AG10803 (cell line): Measurements from ENCODE around the gene FAM180B.
"Not testable (repeated sequence)": the region's sequence is repeated elsewhere in the genome, so short reads cannot be mapped to it uniquely, and the experiment has no call there.

Experiments
- DNase-seq: peaks from one replicate; pipeline ENCODE4 v3.0.0; 2010; ENCODE audit warnings: low read depth
- H3K4me3 ChIP-seq: 2 replicates; pipeline ENCODE4 v1.5.1; 2011; ENCODE audit warnings: mild to moderate bottlenecking, low read length, control low read depth
- TF ChIP-seq, protein P1 (sequence below): conservative IDR thresholded peaks from 2 replicates; pipeline ENCODE4 v1.5.1; 2011; ENCODE audit warnings: mild to moderate bottlenecking, low read length, control low read depth, inconsistent platforms

The FAM180B gene

DNA sequence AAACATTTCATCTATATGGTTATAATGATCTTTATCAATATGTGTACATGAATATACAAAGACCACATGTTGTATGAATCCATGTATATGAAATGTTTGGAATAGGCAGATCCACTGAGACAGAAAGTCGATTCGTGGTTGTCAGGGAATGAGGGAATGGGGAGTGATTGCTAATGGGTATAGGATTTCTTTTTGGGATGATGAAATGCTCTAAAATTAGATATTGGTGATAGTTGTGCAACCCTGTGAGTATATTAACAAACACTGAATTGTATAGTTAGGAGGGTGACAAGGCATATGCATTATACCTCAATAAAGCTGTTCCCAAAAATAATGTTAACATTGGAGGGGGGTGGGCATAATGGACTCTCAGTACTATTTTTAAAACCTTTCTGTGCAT is 26.1 kb upstream of the FAM180B start:
- no peak overlapping the region for H3K4me3 ChIP-seq
- peak; percentile 36 for DNase-seq
- TF ChIP-seq, protein P1, sequence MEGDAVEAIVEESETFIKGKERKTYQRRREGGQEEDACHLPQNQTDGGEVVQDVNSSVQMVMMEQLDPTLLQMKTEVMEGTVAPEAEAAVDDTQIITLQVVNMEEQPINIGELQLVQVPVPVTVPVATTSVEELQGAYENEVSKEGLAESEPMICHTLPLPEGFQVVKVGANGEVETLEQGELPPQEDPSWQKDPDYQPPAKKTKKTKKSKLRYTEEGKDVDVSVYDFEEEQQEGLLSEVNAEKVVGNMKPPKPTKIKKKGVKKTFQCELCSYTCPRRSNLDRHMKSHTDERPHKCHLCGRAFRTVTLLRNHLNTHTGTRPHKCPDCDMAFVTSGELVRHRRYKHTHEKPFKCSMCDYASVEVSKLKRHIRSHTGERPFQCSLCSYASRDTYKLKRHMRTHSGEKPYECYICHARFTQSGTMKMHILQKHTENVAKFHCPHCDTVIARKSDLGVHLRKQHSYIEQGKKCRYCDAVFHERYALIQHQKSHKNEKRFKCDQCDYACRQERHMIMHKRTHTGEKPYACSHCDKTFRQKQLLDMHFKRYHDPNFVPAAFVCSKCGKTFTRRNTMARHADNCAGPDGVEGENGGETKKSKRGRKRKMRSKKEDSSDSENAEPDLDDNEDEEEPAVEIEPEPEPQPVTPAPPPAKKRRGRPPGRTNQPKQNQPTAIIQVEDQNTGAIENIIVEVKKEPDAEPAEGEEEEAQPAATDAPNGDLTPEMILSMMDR = no peak

DNA sequence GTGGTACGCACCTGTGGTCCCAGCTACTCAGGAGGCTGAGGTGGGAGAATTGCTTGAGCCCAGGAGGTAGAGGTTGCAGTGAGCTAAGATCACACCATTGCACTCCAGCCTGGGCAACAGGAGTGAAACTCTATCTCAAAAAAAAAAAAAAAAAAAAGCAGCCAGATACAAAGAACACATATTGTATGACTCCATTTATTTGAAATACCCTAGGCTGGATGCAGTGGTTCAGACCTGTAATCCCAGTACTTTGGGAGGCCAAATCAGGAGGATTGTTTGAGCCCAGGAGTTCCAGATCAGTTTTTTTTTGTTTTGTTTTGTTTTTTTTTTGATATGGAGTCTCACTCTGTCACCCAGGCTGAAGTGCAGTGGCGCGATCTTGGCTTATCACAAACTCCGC is 24.1 kb upstream of the FAM180B start:
- H3K4me3 ChIP-seq, DNase-seq: not testable (repeated sequence)

DNA sequence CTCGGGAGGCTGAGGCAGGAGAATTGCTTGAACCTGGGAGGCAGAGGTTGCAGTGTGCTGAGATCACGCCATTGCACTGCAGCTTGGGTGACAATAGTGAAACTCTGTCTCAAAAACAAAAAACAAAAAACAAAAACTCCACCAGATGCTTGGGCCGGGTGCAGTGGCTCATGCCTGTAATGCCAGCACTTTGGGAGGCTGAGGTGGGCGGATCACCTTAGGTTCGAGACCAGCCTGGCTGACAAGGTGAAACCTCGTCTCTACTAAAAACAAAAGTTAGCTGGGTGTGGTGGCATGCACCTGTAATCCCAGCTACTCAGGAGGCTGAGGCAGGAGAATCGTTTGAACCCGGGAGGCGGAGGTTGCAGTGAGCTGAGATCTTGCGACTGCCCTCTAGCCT is 22.1 kb upstream of the FAM180B start:
- not testable (repeated sequence) for DNase-seq
- peak overlapping the region; percentile 84 for H3K4me3 ChIP-seq

DNA sequence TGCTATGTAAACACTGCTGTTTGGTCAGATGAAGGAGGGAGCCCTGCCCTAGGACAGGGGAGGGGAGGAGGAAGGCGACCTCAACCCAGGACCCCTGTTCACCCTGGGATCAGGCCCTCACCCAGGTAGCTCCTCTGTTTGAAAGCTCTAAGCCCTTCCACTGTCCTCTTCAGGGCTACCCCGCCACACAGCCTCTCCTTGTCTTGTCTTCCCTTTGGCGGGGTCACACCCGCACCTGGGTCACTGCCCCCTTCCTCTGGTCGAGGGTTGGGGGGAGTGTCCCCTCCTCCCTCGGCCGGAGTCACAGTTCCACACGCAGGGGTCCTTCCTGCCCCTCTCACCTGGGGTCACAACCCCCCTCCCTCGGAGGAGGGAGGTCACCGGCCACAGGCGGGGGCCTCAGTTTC is 21.5 kb upstream of the FAM180B start:
- no peak for DNase-seq
- H3K4me3 ChIP-seq = peak overlapping the region; percentile 84
- TF ChIP-seq, protein P1 = no peak

DNA sequence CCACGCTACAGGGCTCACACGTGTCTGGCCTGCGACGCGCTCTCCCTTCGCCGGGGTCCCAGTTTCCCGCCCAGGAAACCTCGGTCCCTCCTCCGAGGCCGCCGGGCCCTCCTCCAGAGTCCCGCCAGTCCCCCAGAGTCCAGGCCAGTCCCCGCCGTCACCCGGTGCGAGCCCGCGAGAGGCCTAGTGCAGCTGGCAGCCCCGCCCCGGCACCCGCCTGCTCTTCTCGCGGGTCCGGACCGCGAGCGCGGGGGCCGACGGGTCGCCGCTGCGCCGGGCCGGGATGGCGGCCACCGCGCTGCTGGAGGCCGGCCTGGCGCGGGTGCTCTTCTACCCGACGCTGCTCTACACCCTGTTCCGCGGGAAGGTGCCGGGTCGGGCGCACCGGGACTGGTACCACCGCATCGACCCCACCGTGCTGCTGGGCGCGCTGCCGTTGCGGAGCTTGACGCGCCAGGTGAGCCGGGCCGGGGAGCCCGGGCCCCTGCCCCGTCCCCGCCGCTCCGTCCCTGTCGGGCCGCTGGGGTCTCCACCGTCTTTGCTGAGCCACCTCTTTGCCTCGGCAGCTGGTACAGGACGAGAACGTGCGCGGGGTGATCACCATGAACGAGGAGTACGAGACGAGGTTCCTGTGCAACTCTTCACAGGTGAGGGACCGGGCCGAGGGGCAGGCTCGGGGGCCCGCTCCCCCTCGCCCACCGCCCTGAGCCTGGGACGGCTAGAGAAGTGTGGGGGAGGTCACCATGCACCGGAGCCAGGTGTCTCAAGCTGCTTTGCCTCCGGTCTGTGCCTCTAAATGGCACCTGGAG is 20.9 kb upstream of the FAM180B start, which contains the start of gene PTPMT1:
TSS of gene PTPMT1 (plus strand) at position 260 of the 809 bp plus-strand sequence. CDS start at position 284, 24 bp downstream.
- peak within 1 kb of the TSS; percentile 84 for H3K4me3 ChIP-seq
- TF ChIP-seq, protein P1 = no peak
- DNase-seq = peak; percentile 69

DNA sequence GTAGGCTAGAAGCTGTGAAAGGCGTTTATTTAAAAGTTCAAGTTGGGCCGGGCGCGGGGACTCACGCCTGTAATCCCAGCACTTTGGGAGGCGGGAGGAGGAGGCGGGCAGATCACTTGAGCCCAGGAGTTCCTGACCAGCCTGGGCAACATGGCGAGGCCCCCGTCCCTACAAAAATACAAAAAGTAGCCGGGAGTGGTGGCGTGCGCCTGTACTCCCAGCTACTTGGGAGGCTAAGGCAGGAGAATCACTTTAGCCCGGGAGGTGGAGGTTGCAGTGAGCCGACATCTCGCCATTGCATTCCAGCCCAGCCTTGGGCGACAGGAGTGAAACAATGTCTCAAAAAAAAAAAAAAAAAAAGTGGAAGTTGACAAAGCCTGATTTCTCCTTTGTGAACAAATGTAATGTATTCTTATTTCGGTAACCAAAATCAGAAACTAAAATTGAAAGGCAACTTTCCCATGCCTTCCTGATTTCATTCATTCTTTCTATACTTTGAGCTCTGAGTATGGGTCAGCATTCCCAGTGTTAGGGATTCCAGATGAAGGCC is 20.3 kb upstream of the FAM180B start:
- H3K4me3 ChIP-seq = peak overlapping the region; percentile 84
- no peak for DNase-seq
- TF ChIP-seq, protein P1 = no peak

DNA sequence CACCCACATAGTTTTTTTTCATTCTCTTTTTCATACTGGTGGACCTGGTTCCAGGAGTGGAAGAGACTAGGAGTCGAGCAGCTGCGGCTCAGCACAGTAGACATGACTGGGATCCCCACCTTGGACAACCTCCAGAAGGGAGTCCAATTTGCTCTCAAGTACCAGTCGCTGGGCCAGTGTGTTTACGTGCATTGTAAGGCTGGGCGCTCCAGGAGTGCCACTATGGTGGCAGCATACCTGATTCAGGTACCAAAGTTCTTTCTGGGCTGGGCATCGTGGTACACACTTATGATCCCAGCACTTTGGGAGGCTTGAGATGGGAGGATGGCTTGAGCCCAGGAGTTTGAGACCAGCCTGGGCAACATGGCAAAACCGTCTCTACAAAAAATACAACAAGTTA is 16.8 kb upstream of the FAM180B start:
- no peak overlapping the region for H3K4me3 ChIP-seq
- TF ChIP-seq, protein P1 = no peak
- DNase-seq = no peak

DNA sequence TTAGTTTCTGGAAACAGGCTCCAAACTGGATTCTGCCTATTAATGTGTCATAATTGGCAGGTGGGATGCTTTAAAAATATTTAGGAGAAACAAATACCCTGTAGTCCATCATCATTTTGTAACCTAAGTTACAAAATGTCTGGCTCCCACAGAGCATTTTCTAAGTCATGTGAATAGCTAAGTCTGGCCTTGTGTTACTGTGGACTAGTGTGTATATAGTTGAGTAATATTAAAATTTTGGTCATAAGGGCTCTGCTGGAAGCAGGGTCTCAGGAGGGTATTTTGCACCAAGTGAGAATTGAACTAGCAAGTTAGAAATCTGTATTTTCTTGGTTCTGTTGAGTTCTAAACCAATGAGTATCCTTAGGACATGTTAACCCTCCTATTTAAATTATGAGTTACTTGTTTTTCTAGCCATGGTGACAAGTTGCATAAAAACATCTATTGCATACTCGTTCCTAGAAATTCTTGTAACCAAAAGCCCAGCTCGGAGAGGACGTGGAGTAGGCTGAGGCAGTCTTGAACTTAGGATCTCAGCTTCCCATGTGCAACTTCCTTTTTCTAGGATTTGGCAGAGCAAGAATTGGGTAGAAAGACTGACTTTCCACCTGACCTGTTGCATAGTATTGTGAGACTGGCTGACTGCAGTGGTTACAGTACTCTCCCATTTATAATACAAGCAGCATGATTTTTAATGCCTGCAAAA is 15.7 kb upstream of the FAM180B start:
- H3K4me3 ChIP-seq = no peak overlapping the region
- no peak for DNase-seq
- TF ChIP-seq, protein P1 = no peak
